ENCODE data around the gene TRMU.

The TRMU gene

DNA sequence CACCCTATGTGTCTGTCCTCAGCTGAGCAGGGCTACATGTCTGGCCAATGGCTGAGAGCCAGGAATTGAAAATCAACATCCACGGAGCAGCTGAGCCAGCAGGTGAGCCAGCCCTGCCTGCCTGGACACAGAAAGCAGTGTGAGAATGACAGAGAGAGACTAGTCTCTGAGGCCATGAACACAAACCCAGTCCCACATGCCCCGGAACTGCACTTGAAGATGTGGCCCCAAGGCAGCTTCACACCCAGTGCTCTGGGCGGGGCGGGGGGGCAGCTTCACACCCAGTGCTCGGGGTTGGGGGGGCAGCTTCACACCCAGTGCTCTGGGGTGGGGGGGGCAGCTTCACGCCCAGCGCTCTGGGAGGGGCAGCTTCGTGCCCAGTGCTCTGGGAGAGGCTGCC lies 37.6 kb downstream of the TRMU start:
- no peak overlapping the region for H3K4me3 ChIP-seq (ENCODE audit: control insufficient read depth, low read depth, low read length)
- DNase-seq (ENCODE audit: low read depth) = no peak
- no peak for TF ChIP-seq CTCF (IDR thresholded peaks at IDR 0.05; ENCODE audit: control insufficient read depth, insufficient read depth, low read depth, low read length, missing control alignments)

GRCh38 chr22:46373921-46374662 lies 38.6 kb downstream of the TRMU start:
- H3K4me3 ChIP-seq (ENCODE audit: control insufficient read depth, low read depth, low read length) = no peak overlapping the region
- TF ChIP-seq CTCF (IDR thresholded peaks at IDR 0.05; ENCODE audit: control insufficient read depth, insufficient read depth, low read depth, low read length, missing control alignments) = no peak
- no peak for DNase-seq (ENCODE audit: low read depth)

DNA sequence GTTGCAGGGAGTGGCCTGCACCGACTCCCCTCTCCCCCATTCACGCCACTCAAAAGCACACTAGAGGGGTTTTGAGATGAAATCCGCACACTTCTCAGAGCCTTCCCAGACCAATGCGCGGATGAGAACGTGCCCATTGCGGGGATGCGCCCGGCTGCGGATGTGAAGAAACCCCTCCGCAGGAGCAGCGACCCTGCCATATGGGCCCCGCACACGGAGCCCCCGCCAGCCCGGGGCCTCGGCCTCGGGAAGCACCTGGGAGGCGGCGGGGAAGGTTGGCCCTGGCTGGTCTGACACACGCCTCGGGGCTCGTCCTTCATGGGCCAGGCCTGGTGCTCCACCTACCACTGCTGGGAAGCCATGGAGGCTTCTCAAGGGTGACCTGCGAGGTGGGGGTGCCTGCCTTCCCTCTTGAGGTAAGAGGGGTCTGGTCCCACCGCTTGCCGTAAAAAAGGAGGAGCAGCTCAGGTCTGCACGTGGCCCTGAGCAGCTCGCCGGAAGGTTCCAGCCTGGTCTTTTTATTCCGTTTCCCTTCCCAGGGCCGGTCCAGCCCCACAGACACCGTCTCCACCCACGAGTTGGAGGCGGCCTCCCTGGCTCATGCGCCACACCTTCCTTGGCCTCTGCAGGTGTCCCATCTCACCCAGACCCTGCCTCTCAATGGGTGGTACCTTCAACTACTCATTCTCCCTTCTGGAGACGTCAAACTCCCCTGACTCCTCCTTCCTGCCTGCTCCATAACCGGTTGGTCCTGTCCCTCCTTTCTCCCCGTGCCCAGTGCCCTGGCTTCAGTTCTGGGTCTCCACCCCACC lies 39.4 kb downstream of the TRMU start:
- H3K4me3 ChIP-seq (ENCODE audit: control insufficient read depth, low read depth, low read length) = no peak overlapping the region
- TF ChIP-seq CTCF (IDR thresholded peaks at IDR 0.05; ENCODE audit: control insufficient read depth, insufficient read depth, low read depth, low read length, missing control alignments) = no peak
- no peak for DNase-seq (ENCODE audit: low read depth)

DNA sequence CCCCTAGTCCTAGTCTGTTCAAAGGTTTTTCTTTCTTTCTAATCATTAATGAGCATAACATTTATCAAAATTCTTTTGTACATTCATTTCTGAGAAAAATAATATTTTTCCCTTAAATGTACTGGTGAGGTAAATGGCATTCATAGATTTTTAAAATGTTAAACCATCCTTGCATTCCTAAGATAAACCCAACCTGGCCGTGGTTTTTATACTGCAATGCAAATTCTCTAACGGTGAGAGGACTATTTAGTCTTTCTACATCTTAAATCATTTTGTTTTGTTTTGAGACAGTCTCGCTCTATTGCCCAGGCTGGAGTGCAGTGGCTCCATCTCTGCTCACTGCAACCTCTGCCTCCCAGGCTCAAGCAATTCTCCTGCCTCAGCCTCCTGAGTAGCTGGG lies 40.6 kb downstream of the TRMU start:
- no peak overlapping the region for H3K4me3 ChIP-seq (ENCODE audit: control insufficient read depth, low read depth, low read length)
- no peak for TF ChIP-seq CTCF (IDR thresholded peaks at IDR 0.05; ENCODE audit: control insufficient read depth, insufficient read depth, low read depth, low read length, missing control alignments)
- no peak for DNase-seq (ENCODE audit: low read depth)

GRCh38 chr22:46376908-46377524 lies 41.5 kb downstream of the TRMU start:
- no peak overlapping the region for H3K4me3 ChIP-seq (ENCODE audit: control insufficient read depth, low read depth, low read length)
- DNase-seq (ENCODE audit: low read depth) = no peak
- no peak for TF ChIP-seq CTCF (IDR thresholded peaks at IDR 0.05; ENCODE audit: control insufficient read depth, insufficient read depth, low read depth, low read length, missing control alignments)

DNA sequence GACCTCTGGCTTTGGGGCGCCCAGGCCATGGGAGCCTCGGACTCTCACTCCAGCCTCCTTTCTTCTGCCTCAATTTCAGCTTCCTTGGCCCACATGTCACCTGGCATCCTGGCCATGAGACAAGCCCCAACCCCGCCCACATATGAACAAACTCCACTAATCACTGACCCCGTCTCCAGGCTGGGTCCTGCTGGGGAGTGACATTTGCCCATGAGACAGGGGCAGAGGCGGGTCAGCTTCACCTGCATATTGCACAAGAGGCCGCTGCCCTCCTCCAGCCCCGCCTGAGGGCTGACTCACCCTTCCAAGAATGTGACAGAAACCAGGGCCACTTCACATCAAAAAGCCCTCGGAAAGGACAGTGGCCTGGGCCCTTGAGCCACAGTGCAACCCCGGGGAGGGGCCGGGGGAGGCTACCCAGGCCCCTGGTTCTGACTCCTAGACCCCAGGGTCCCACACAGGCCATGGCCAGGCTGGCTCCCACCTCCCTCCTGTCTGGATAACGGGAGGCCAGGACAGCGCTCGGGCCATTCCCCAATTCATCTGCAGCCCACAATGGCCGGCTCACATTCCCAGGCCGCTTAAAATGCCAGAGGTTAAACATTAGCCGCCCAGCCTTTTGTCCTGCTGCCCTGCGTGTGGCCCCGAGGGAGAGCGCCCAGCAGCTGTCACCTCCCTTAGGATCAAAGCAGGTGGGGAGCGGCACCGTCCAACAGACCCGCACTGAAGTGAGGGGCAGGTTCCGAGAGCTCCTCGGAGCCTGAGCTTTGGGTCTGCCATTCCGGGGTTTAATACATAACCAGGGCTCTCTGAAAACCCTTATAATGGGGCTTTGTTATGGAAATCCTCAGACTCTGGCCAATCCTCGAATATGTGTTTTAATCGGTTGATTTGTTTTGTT lies 42.3 kb downstream of the TRMU start:
- DNase-seq (ENCODE audit: low read depth) = no peak
- no peak for TF ChIP-seq CTCF (IDR thresholded peaks at IDR 0.05; ENCODE audit: control insufficient read depth, insufficient read depth, low read depth, low read length, missing control alignments)
- H3K4me3 ChIP-seq (ENCODE audit: control insufficient read depth, low read depth, low read length) = no peak overlapping the region
